ENCODE data around the gene NOX3. TPM values are rescaled to one million over a fixed set of nuclear protein-coding genes. Genes with fewer than 3 reads are reported as not detected.

NOX3 gene
- total and polyA plus RNA-seq, 2 of the 8 experiments (the other 6 are each of a cell fraction or from before 2014, with no cell fraction given) = not detected

- H2BK12ac ChIP-seq (ENCODE audit: low read depth, low read length) = no peak overlapping the region
- peaks cover 2 to 3% (median 2%) of the 10 kb centered on the region in 4 experiments; a peak in 4 of 7 replicates for H3K4me1 ChIP-seq (replicated peaks in 1 of 4; ENCODE audit: control insufficient read depth in 3 of 4, insufficient read depth in 4 of 4, low read length in 3 of 4)
- H3K9me3 ChIP-seq (ENCODE audit: insufficient read depth in 2 of 2, low read depth in 1 of 2, low read length in 1 of 2) = no peaks in the 10 kb centered on the region
- FAIRE-seq = no peak
- no peaks in the 10 kb centered on the region for H3K36me3 ChIP-seq (ENCODE audit: control insufficient read depth in 2 of 4, insufficient read depth in 4 of 4, low read length in 3 of 4)
- H3K4ac ChIP-seq (replicated peaks; ENCODE audit: insufficient read length, low read depth, low read length) = no peak overlapping the region
- H4K5ac ChIP-seq (ENCODE audit: insufficient read length, low read depth, low read length) = no peak overlapping the region
- H3K79me1 ChIP-seq (ENCODE audit: low read depth, low read length) = no peaks in the 10 kb centered on the region
- no peak overlapping the region for H4K91ac ChIP-seq (replicated peaks; ENCODE audit: insufficient read length, low read length)
- no peak overlapping the region for H3K23ac ChIP-seq (ENCODE audit: insufficient read length)
- no peak overlapping the region for H2BK120ac ChIP-seq (replicated peaks; ENCODE audit: low read depth, low read length)
- WGBS, 2 experiments (ENCODE audit: extremely low coverage in 1 of 2, insufficient coverage in 1 of 2, insufficient read length in 1 of 2, insufficient replicate concordance in 2 of 2, low coverage in 1 of 2, low lambda C conversion rate in 2 of 2, missing lambda C conversion rate in 1 of 2) = 89% methylated on average over 2 of the region's 2 CpGs; no CpG with 5 or more reads in 1 of the 2 experiments
- no peak overlapping the region; the same call in 1 of the 2 replicates for H2AFZ ChIP-seq (ENCODE audit: low read length)
- H3K23me2 ChIP-seq (ENCODE audit: low read depth, low read length) = no peaks in the 10 kb centered on the region; the same call in 1 of the 2 replicates
- no peaks in the 10 kb centered on the region; a peak in 1 of 7 replicates for H3K27me3 ChIP-seq (replicated peaks in 1 of 4; ENCODE audit: control insufficient read depth in 3 of 4, extremely low read depth in 1 of 4, insufficient read depth in 3 of 4, low read length in 3 of 4)
- no peak overlapping the region for H4K8ac ChIP-seq (ENCODE audit: extremely low read depth, insufficient read depth, low read length)
- H3K4me3 ChIP-seq (ENCODE audit: extremely low read depth in 1 of 4, insufficient read depth in 2 of 4, low read depth in 3 of 4, low read length in 4 of 4) = no peak overlapping the region
- POLR2A ChIA-PET (ENCODE audit: partially characterized antibody) = no interaction called here
- no peak overlapping the region for H3K14ac ChIP-seq (ENCODE audit: insufficient read length)
- no peak overlapping the region for H2BK20ac ChIP-seq (ENCODE audit: low read length)
- H2AK5ac ChIP-seq (ENCODE audit: low read depth, low read length) = no peak overlapping the region
- H3K4me2 ChIP-seq (ENCODE audit: insufficient read depth in 1 of 2, low read depth in 2 of 2, low read length in 2 of 2) = no peak overlapping the region
- DNase-seq (ENCODE audit: low read depth in 1 of 2, low spot score in 2 of 2) = no peak
- H3K79me2 ChIP-seq (ENCODE audit: control insufficient read depth in 1 of 2, insufficient read depth in 2 of 2, low read length in 2 of 2) = no peaks in the 10 kb centered on the region
- no peak overlapping the region for H3K9ac ChIP-seq (replicated peaks in 1 of 4; ENCODE audit: extremely low read depth in 1 of 4, low read depth in 3 of 4, low read length in 3 of 4)
- no peak overlapping the region for H2BK15ac ChIP-seq (ENCODE audit: low read length)
- no peaks in the 10 kb centered on the region for H4K20me1 ChIP-seq (replicated peaks in 1 of 2; ENCODE audit: control insufficient read depth in 1 of 2, insufficient read depth in 2 of 2, low read length in 2 of 2)
- CTCF ChIA-PET (ENCODE audit: partially characterized antibody) = interaction anchor here (1.0 to 1.7 kb wide), 4 partner anchors 8 to 12 kb away, joined by 3 to 6 read pairs (median 4); no protein-coding TSS in a partner anchor
- no peak overlapping the region for H2BK5ac ChIP-seq (ENCODE audit: low read depth, low read length)
- H3K56ac ChIP-seq (replicated peaks; ENCODE audit: insufficient read length, low read depth, low read length) = no peak overlapping the region
- no peak overlapping the region for H3K18ac ChIP-seq (ENCODE audit: extremely low read depth, low read length)
- H3K27ac ChIP-seq (ENCODE audit: low read depth, low read length) = no peak overlapping the region
- TF ChIP-seq ZNF274 (IDR thresholded peaks at IDR 0.05; ENCODE audit: borderline replicate concordance, extremely low read depth, low read length) (no peak), TAF7 (optimal IDR thresholded peaks at IDR 0.05; ENCODE audit: borderline replicate concordance, low read depth, low read length) (no peak)
Observed at GRCh38 chr6:155420492-155420891, 35.1 kb downstream of the NOX3 start.
